ENCODE measurements around the gene ITIH4.

Gene ITIH4

DNA sequence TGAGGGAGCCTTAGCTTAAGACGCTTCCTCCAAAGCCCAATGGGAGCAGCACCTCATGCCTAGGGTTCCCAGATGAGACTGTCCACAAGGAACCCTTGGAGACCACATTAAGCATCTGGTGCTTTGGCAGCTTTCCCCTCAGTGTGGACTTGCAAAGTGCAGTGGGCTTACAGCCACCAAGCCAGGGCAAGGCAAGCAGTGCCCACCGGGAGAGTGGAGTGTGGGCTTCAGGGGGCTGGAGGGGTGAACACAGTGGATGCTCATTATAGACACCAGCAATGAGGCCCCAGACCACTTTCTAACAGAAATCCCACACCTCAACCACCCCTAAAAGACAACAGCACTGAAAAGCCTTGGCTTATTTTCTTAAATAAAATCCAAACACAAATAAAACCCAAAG is 13.4 kb upstream of the ITIH4 start:
- TF ChIP-seq, protein P1, sequence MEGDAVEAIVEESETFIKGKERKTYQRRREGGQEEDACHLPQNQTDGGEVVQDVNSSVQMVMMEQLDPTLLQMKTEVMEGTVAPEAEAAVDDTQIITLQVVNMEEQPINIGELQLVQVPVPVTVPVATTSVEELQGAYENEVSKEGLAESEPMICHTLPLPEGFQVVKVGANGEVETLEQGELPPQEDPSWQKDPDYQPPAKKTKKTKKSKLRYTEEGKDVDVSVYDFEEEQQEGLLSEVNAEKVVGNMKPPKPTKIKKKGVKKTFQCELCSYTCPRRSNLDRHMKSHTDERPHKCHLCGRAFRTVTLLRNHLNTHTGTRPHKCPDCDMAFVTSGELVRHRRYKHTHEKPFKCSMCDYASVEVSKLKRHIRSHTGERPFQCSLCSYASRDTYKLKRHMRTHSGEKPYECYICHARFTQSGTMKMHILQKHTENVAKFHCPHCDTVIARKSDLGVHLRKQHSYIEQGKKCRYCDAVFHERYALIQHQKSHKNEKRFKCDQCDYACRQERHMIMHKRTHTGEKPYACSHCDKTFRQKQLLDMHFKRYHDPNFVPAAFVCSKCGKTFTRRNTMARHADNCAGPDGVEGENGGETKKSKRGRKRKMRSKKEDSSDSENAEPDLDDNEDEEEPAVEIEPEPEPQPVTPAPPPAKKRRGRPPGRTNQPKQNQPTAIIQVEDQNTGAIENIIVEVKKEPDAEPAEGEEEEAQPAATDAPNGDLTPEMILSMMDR (IDR thresholded peaks at IDR 0.05), result no peak

DNA sequence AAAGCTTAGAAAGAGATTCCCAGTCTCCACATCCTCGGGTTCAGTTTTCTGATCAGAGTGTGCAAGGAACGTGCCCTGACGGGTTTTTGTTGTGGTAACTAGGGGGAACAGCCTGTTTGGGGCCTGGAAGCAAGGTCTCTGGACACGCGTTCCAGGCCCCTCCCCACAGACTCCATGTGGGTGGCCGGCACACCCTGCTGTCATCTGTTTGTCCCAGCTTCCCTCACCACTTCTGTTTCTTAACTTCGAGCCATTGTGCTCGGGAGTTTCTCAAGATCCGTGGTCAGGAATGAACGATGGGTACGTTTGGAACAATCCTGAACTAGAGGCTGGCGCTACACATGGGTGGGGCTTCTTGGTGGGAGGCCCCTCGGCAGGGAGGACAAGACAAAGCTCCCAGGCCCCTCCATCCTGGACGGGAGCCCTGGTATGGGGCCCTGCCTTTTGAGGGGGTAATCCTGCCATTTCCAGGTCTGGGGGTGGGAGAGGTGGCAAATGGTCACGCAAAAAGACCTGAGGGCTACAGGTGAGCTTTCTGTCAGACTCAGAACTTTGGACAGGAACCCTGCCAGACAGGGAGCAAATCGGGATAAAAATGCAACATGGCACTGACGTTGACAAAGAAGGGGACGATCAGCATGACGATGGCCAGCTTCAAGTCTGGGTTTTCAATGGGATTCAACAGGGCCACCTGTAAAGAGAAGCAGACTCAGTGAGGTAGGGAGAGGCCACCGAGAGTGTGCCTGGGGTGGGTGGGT is 12.8 kb upstream of the ITIH4 start:
- TF ChIP-seq, protein P1 (IDR thresholded peaks at IDR 0.05), result no peak

DNA sequence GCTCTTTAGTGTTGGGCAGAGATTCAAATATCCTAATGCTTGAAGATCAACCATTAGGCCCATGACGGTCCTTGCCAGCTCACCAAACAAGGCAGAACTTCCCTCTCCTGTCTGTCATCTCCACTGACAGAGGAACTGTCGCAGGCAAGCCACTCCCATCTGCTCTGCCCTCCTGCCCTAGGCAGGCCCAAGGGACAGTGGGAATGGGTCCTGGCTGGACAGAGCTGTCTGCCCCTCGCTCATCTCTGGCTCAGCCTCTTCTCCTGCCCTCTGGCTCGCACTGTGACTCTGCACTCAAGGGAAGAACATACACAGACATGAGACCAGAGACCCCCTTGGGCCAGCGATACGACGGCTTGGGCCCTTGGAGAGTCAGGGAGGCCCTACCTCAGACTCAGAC is 12.0 kb upstream of the ITIH4 start:
- TF ChIP-seq, protein P1 (IDR thresholded peaks at IDR 0.05), result no peak

DNA sequence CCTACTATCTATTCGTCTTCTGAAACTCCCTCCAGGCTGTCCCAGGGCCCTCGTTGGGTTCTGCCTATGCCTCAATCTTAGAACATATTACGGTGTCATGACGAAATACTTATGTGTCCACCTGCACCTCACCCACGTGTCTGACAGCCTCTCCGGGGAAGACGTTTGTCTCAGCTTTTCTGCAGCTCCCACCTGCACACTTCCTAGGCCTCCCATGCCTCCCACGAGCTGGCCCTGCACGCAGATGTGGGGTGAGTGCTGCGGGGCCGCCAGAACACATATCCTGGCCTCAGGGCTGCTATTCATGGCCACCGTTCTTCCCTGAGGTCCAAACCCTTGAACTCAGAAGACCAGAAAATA is 11.5 kb upstream of the ITIH4 start:
- TF ChIP-seq, protein P1 (IDR thresholded peaks at IDR 0.05), result no peak

DNA sequence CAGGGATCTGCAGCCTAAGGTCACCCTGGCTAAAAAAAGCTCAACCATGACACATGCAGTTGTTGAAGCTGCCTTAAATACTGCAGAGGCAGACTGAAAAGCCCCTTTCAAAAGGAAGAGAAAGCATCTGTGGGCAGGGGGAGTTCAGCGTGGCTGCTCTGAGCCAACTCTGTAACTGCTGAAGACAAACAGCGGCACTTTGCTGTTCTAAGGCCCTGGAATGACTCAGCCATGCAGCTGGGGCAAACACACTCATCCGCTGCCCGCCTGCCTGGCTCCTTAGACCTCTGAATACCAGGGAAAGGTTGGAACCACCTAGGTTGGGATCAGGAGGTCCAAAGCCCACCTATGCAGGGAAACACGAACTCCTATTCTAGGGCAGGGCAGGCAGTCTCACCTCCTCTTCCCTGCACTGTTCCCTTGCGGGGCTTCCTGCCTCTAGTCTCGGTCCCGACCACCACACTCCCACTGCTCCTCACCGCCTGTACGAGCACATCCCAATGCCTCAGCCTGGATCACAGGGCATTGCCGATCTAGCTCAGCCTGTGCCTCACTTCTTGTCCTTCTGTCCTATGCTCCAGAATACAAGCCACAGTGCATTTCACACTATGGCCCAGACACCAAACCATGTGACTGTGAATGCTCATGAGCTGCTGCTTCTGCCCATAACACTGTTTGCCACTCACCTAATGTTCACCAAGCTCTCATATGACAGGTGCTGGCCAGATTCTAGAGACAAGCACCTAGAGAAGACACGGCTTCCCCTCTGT is 10.9 kb upstream of the ITIH4 start:
- TF ChIP-seq, protein P1 (IDR thresholded peaks at IDR 0.05), result no peak

DNA sequence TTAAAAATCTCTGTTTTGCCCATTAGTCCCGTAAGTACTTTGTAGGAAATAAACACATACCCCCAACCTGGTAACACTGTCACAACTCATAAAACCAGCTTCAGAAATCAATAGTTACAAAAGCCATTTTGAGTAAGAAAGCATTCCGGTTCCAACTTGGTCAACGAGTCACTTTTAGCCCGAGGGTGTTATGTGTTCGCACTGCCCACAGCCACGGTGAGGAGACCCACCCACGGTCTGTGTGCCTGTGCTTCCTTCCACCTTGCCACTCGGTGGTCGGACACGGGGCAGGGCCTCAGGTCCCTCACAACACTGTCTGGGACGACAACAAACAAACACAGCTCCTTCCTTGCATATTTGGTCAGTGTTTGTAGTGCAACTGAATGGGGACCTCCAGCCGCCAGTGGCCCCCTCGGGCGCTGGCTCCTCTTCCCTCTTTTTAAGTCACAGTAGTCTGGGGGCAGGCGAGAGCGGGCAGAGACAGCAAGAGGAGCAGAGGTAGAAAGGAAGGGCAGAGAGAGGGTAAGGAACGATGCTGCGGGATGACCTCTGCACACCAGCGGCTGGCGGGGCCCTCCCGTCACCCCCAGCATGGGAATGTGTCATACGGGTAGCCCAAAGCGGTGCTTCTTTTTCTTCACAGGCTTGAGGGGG is 9.5 kb upstream of the ITIH4 start:
- TF ChIP-seq, protein P1 (IDR thresholded peaks at IDR 0.05), result no peak

DNA sequence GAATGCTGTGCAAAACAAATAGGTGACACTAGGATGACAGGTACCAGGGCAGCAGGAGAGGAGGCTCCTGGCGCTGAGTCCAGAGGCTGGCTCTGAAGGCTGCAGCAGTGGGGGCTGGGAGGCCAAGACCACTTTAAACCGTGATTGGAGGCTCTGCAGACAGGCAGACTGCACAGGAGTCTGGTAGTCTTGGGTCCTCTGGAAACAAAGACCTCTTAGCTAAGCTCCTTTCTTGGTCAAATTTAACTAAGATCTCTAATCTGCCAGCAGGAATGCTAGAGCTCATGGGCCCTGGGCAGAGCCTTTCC is 8.8 kb upstream of the ITIH4 start:
- TF ChIP-seq, protein P1 (IDR thresholded peaks at IDR 0.05), result no peak
